H1 (cell line): ENCODE data around the gene MAP2K5. TPM values are rescaled to one million over a fixed set of nuclear protein-coding genes. Genes with fewer than 3 reads are reported as not detected.

Source experiments
- CTCF ChIA-PET: fragments of 300-600 bp; sonication (Branson Sonifier 250); formaldehyde crosslinking; loops from one replicate; lab custom pipeline; 2021; ENCODE audit not compliant: partially characterized antibody; lab: Charles Lee
- POLR2A ChIA-PET: fragments of 300-600 bp; sonication (Branson Sonifier 250); formaldehyde crosslinking; loops from one replicate; lab custom pipeline; 2021; ENCODE audit warnings: inconsistent platforms; ENCODE audit not compliant: partially characterized antibody; lab: Charles Lee
- DNase-seq, 2 experiments: peaks; one replicate each; pipeline versions ENCODE4 v3.0.0 to v3.0.0-alpha.2; 2010 to 2022; ENCODE audit warnings: low spot score in 2 of 2, low read depth in 1 of 2, mixed read lengths in 1 of 2
- FAIRE-seq: peaks from 2 replicates; lab custom pipeline; 2011; peaks lifted over from hg19 to GRCh38; lab: Jason Lieb, UNC
- H2AFZ ChIP-seq: 2 replicates; pipeline ENCODE4 v1.8.1; 2012; ENCODE audit warnings: low read length, inconsistent platforms
- H2AK5ac ChIP-seq: 2 replicates; pipeline ENCODE4 v1.6.1; 2013; ENCODE audit warnings: low read depth, low read length
- H2BK120ac ChIP-seq: replicated peaks from 2 replicates; pipeline ENCODE3; 2013; ENCODE audit warnings: low read depth, low read length, inconsistent platforms
- H2BK12ac ChIP-seq: 2 replicates; pipeline ENCODE4 v1.6.1; 2013; ENCODE audit warnings: low read depth, low read length
- H2BK15ac ChIP-seq: 2 replicates; pipeline ENCODE4 v1.6.1; 2013; ENCODE audit warnings: low read length
- H2BK20ac ChIP-seq: 2 replicates; pipeline ENCODE4 v1.6.1; 2013; ENCODE audit warnings: low read length
- H2BK5ac ChIP-seq: 2 replicates; pipeline ENCODE4 v1.6.1; 2013; ENCODE audit warnings: low read depth, low read length
- H3K14ac ChIP-seq: 2 replicates; pipeline ENCODE4 v1.6.1; 2013; ENCODE audit warnings: inconsistent platforms; ENCODE audit not compliant: insufficient read length
- H3K18ac ChIP-seq: 2 replicates; pipeline ENCODE4 v1.6.1; 2013; ENCODE audit warnings: low read length; ENCODE audit errors: extremely low read depth
- H3K23ac ChIP-seq: 2 replicates; pipeline ENCODE4 v1.6.1; 2013; ENCODE audit warnings: inconsistent platforms; ENCODE audit not compliant: insufficient read length
- H3K23me2 ChIP-seq: 2 replicates; pipeline ENCODE4 v1.6.1; 2013; ENCODE audit warnings: low read depth, low read length
- H3K27ac ChIP-seq: 2 replicates; pipeline ENCODE4 v1.6.1; 2011; ENCODE audit warnings: low read depth, low read length, inconsistent platforms
- H3K27me3 ChIP-seq, 4 experiments: replicated peaks in 1 of 4; 1 replicate in 1 of 4; 2 replicates in 3 of 4; pipeline versions ENCODE4 v1.6.1 to v1.8.1; 2011 to 2013; ENCODE audit warnings: low read length in 3 of 4, mild to moderate bottlenecking in 3 of 4, inconsistent platforms in 2 of 4, mixed read lengths in 2 of 4, moderate library complexity in 1 of 4; ENCODE audit not compliant: control insufficient read depth in 3 of 4, insufficient read depth in 3 of 4; ENCODE audit errors: extremely low read depth in 1 of 4
- H3K36me3 ChIP-seq, 4 experiments: 2 replicates each; pipeline versions ENCODE4 v1.6.1 to v1.8.1; 2011 to 2013; ENCODE audit warnings: mild to moderate bottlenecking in 4 of 4, low read length in 3 of 4, moderate library complexity in 2 of 4, control low read depth in 1 of 4, inconsistent platforms in 1 of 4; ENCODE audit not compliant: insufficient read depth in 4 of 4, control insufficient read depth in 2 of 4
- H3K4ac ChIP-seq: replicated peaks from 2 replicates; pipeline ENCODE3; 2013; ENCODE audit warnings: low read length, low read depth, mixed read lengths, inconsistent platforms; ENCODE audit not compliant: insufficient read length
- H3K4me1 ChIP-seq, 4 experiments: replicated peaks in 1 of 4; 1 replicate in 1 of 4; 2 replicates in 3 of 4; pipeline versions ENCODE4 v1.6.1 to v1.8.1; 2011 to 2013; ENCODE audit warnings: low read length in 3 of 4, inconsistent platforms in 2 of 4, mixed read lengths in 1 of 4; ENCODE audit not compliant: insufficient read depth in 4 of 4, control insufficient read depth in 3 of 4
- H3K4me2 ChIP-seq, 2 experiments: 2 replicates each; pipeline versions ENCODE4 v1.6.1 to v1.8.1; 2011 to 2013; ENCODE audit warnings: low read depth in 2 of 2, low read length in 2 of 2, control low read depth in 1 of 2, inconsistent platforms in 1 of 2, mild to moderate bottlenecking in 1 of 2; ENCODE audit not compliant: insufficient read depth in 1 of 2
- H3K4me3 ChIP-seq, 4 experiments: fragments of 200-600, 300-600 bp in 1 of 4; sonication (generic), shearing (Covaris generic), sonication (Bioruptor Twin) in 1 of 4; 2 replicates each; pipeline versions ENCODE4 v1.5.1 to v1.8.1; 2011 to 2016; ENCODE audit warnings: low read length in 4 of 4, low read depth in 3 of 4, control low read depth in 2 of 4, inconsistent platforms in 2 of 4, mild to moderate bottlenecking in 2 of 4, mixed read lengths in 1 of 4, moderate library complexity in 1 of 4; ENCODE audit not compliant: insufficient read depth in 2 of 4; ENCODE audit errors: extremely low read depth in 1 of 4
- H3K56ac ChIP-seq: replicated peaks from 2 replicates; pipeline ENCODE3; 2013; ENCODE audit warnings: low read depth, mild to moderate bottlenecking, mixed read lengths, low read length, inconsistent platforms; ENCODE audit not compliant: insufficient read length
- H3K79me1 ChIP-seq: 2 replicates; pipeline ENCODE4 v1.6.1; 2013; ENCODE audit warnings: low read depth, low read length, control low read depth
- H3K79me2 ChIP-seq, 2 experiments: 2 replicates each; pipeline versions ENCODE4 v1.6.1 to v1.8.1; 2012 to 2013; ENCODE audit warnings: low read length in 2 of 2, mild to moderate bottlenecking in 2 of 2, inconsistent platforms in 1 of 2; ENCODE audit not compliant: insufficient read depth in 2 of 2, control insufficient read depth in 1 of 2
- H3K9ac ChIP-seq, 4 experiments: replicated peaks in 1 of 4; 1 replicate in 1 of 4; 2 replicates in 3 of 4; pipeline versions ENCODE4 v1.6.1 to v1.8.1; 2011 to 2013; ENCODE audit warnings: low read depth in 3 of 4, low read length in 3 of 4, control low read depth in 2 of 4, mild to moderate bottlenecking in 2 of 4, moderate library complexity in 2 of 4, inconsistent platforms in 1 of 4; ENCODE audit errors: extremely low read depth in 1 of 4
- H3K9me3 ChIP-seq, 2 experiments: 2 replicates each; pipeline versions ENCODE4 v1.6.1 to v1.8.1; 2012 to 2013; ENCODE audit warnings: mild to moderate bottlenecking in 2 of 2, moderate library complexity in 2 of 2, control low read depth in 1 of 2, inconsistent platforms in 1 of 2, low read depth in 1 of 2, low read length in 1 of 2, mixed read lengths in 1 of 2; ENCODE audit not compliant: insufficient read depth in 2 of 2
- H4K20me1 ChIP-seq, 2 experiments: replicated peaks in 1 of 2; 2 replicates each; pipeline versions ENCODE3 to v1.8.1; 2011 to 2013; ENCODE audit warnings: inconsistent platforms in 2 of 2, low read length in 2 of 2, mild to moderate bottlenecking in 1 of 2; ENCODE audit not compliant: insufficient read depth in 2 of 2, control insufficient read depth in 1 of 2
- H4K5ac ChIP-seq: 2 replicates; pipeline ENCODE4 v1.6.1; 2013; ENCODE audit warnings: low read length, low read depth, mixed read lengths, inconsistent platforms; ENCODE audit not compliant: insufficient read length
- H4K8ac ChIP-seq: 2 replicates; pipeline ENCODE4 v1.8.0; 2013; ENCODE audit warnings: mild to moderate bottlenecking, moderate library complexity, low read length, inconsistent platforms; ENCODE audit not compliant: insufficient read depth; ENCODE audit errors: extremely low read depth
- H4K91ac ChIP-seq: replicated peaks from 2 replicates; pipeline ENCODE3; 2013; ENCODE audit warnings: low read length, mixed read lengths, inconsistent platforms; ENCODE audit not compliant: insufficient read length
- EZH2 ChIP-seq: fragments of 200-600 bp; sonication (generic); IDR thresholded peaks from 2 replicates; pipeline ENCODE4 v1.7.1; 2012; ENCODE audit warnings: low read depth, mild to moderate bottlenecking, moderate library complexity, low read length, inconsistent platforms; ENCODE audit not compliant: severe bottlenecking
- SIX5 ChIP-seq: IDR thresholded peaks from 2 replicates; pipeline ENCODE4 v1.6.1; 2011; ENCODE audit warnings: mild to moderate bottlenecking, low read depth, low read length
- SUZ12 ChIP-seq: fragments of 200-600 bp; sonication (generic); IDR thresholded peaks from 2 replicates; pipeline ENCODE4 v1.6.1; 2012; ENCODE audit warnings: mild to moderate bottlenecking, inconsistent platforms, low read length, moderate library complexity, mixed read lengths
- WGBS, 2 experiments: shearing (Covaris generic) in 1 of 2; methylation state at CpG; one replicate each; pipeline versions ENCODE4 v1.1.6 to v1.1.7; 2013 to 2015; ENCODE audit warnings: low lambda C conversion rate in 2 of 2, mixed read lengths in 2 of 2, inconsistent platforms in 1 of 2, low coverage in 1 of 2, missing lambda C conversion rate in 1 of 2; ENCODE audit not compliant: insufficient replicate concordance in 2 of 2, insufficient coverage in 1 of 2, insufficient read length in 1 of 2; ENCODE audit errors: extremely low coverage in 1 of 2, missing lambda C conversion rate in 1 of 2; 5-methylcytosine and 5-hydroxymethylcytosine counted together
- polyA plus RNA-seq, 7 experiments: library from polyadenylated mRNA; depleted of rRNA in 3 of 7; stranded (reverse) in 5 of 7; unstranded in 2 of 7; fragments of >200 nt in 5 of 7; fragments of 200-250 nt in 2 of 7; gene quantifications; 1 replicate in 5 of 7; 2 replicates in 1 of 7; 4 replicates in 1 of 7; pipeline versions ENCODE4 v1.2.1 to v1.2.3, GENCODE V29; 2011 to 2013; ENCODE audit warnings: missing spikeins in 2 of 7, mixed read lengths in 2 of 7
- total RNA-seq: library from RNA; stranded (reverse); fragmentation: NEBNext Ultra II Directional; extraction: Animal tissue kit (Norgen Biotek cat#: 25700); gene quantifications from 2 replicates; pipeline ENCODE4 v1.2.1, GENCODE V29; 2021

The MAP2K5 gene
- total and polyA plus RNA-seq, 2 of the 8 experiments (the other 6 are each of a cell fraction or from before 2014, with no cell fraction given): 4.4 to 15.8 TPM

DNA sequence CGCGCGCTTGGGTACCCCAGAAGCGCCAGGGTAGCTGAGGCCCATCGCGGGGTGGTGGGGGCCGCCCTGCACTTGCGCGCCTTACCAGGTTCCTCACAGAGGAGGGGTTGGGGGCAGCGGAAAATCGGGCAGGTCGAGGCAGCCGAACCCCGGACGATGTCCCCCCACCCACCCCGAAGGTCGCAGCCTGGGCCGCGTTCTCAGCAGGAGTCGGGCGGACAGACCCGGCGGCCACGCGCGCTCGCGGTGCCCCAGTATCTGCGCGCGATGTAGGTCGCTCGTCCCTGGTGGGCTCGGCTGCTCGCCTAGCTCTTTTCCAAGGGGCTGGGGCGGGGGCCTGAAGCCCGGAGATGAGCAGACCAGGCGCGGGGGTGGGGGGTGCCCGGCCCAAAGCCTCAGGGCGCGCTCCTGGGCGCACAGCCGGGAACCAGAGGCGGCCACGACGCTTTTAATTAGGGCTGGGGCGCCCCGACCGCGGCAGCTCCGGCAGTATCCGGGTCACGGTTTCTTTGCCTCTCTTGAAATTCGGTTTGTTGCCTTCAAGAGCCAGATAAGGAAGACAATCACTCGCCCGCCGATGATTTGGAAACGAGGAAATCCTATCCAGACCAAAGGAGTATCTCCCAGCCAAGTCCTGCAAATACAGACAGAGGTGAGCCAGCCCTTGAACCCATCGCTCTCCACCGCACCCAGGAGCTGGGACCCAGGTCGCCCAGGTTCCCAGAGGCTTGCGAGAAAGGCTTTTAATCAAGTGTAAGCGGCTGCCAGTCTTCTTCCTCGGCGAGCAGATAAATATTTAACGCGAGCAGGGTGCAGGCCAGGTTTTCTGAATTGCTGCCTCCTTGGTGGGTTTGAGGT, 287.4 kb downstream of the MAP2K5 start:
- Histone ChIP-seq H3K79me1 (no peaks in the 10 kb centered on the region), H3K27ac (no peak overlapping the region), H2BK12ac (0 out of 2 replicates have a peak overlapping the region, but pooled peaks have one; percentile 75), H4K91ac (no peak overlapping the region), H4K20me1 (peaks cover 4 to 20% of the 10 kb centered on the region in 2 experiments), H2BK5ac (no peak overlapping the region), H3K18ac (no peak overlapping the region), H2BK20ac (no peak overlapping the region), H3K27me3 (peaks cover 96 to 100% (median 100%) of the 10 kb centered on the region in 4 experiments), H3K23ac (no peak overlapping the region), H4K5ac (no peak overlapping the region), H2BK120ac (no peak overlapping the region), H3K4ac (no peak overlapping the region), H3K79me2 (no peaks in the 10 kb centered on the region), H3K4me3 (peak overlapping the region in 3 of 4 experiments; percentile 6 to 46 (median 7); a peak in 5 of 8 replicates), H3K23me2 (peaks cover 12% of the 10 kb centered on the region; the same call in 1 of the 2 replicates), H3K9ac (no peak overlapping the region), H3K14ac (no peak overlapping the region), H3K36me3 (peaks cover 0 to 20% (median 0%) of the 10 kb centered on the region in 4 experiments; a peak in 1 of 8 replicates), H3K9me3 (peaks cover 0 to 4% of the 10 kb centered on the region in 2 experiments; a peak in 1 of 4 replicates), H2BK15ac (no peak overlapping the region), H2AK5ac (no peak overlapping the region), H3K4me1 (peaks cover 13 to 43% (median 31%) of the 10 kb centered on the region in 4 experiments), H2AFZ (no peak overlapping the region), H3K56ac (no peak overlapping the region), H4K8ac (peak overlapping the region; percentile 41; the same call in 1 of the 2 replicates), H3K4me2 (peak overlapping the region; percentile 48 to 57)
- FAIRE-seq (no peak), DNase-seq (peak in 1 of 2 experiments; percentile 52)
- peak; percentile 23 for TF ChIP-seq EZH2
- TF ChIP-seq SUZ12: peak; percentile 73
- no peak for TF ChIP-seq SIX5
- ChIA-PET CTCF (interaction anchor here (1.5 kb wide), 1 partner anchor 340 kb away, joined by 4 read pairs; no protein-coding TSS in a partner anchor), POLR2A (interaction anchor here (4.1 kb wide), 1 partner anchor 8 kb away, joined by 24 read pairs; no protein-coding TSS in a partner anchor)
- 11% methylated on average over 26 of the region's 68 CpGs; no CpG with 5 or more reads in 1 of the 2 experiments for WGBS, 2 experiments
